Adrenal gland (tissue), 12 donors: Measurements from ENCODE around the gene CCNQ. TPM values are rescaled to one million over a fixed set of nuclear protein-coding genes. Genes with fewer than 3 reads are reported as not detected.

Experiments used
- DNase-seq, 7 donors: peaks; one replicate each; pipeline ENCODE4 v3.0.0-alpha.2; 2019 to 2020
- H3K27ac ChIP-seq, 5 donors: fragments of 200-600 bp; sonication (generic) in 4 of 5; 1 replicate in 3 of 5; 2 replicates in 2 of 5; pipeline versions ENCODE4 v1.5.1 to v1.8.0; 2016 to 2020; ENCODE audit warnings: mild to moderate bottlenecking in 1 of 5
- H3K27me3 ChIP-seq: fragments of 200-600 bp; 2 replicates; pipeline ENCODE4 v1.8.0; 2021
- H3K36me3 ChIP-seq, 2 donors: fragments of 200-600 bp; replicated peaks in 1 of 2; 1 replicate in 1 of 2; 2 replicates in 1 of 2; pipeline versions ENCODE4 v1.5.1 to v1.8.0; 2018 to 2022
- H3K4me1 ChIP-seq, 2 donors: fragments of 200-600 bp; replicated peaks in 1 of 2; 1 replicate in 1 of 2; 2 replicates in 1 of 2; pipeline versions ENCODE4 v1.5.1 to v1.8.0; 2018 to 2021
- H3K4me3 ChIP-seq, 4 donors: fragments of 200-600 bp; sonication (generic) in 3 of 4; one replicate each; pipeline ENCODE4 v1.5.1; 2016 to 2018
- H3K9me3 ChIP-seq, 3 donors: fragments of 200-600 bp; sonication (generic) in 1 of 3; replicated peaks in 1 of 3; 1 replicate in 2 of 3; 2 replicates in 1 of 3; pipeline versions ENCODE4 v1.5.1 to v1.8.0; 2016 to 2021
- CTCF ChIP-seq, 6 experiments: fragments of 450-650 bp in 4 of 6; fragments of 200-600 bp in 2 of 6; sonication (generic) in 1 of 6; IDR thresholded peaks; 1 replicate in 5 of 6; 2 replicates in 1 of 6; pipeline versions ENCODE4 v1.5.1 to v1.8.0; 2016 to 2021; ENCODE audit warnings: antibody characterized with exemption in 6 of 6, mild to moderate bottlenecking in 2 of 6, moderate library complexity in 1 of 6
- POLR2A ChIP-seq, 2 donors: fragments of 450-650 bp; IDR thresholded peaks; one replicate each; pipeline ENCODE4 v1.6.1; 2017; ENCODE audit warnings: antibody characterized with exemption in 2 of 2, mild to moderate bottlenecking in 2 of 2, moderate library complexity in 1 of 2
- WGBS, 4 donors: extraction: QIAGEN DNeasy Blood & Tissue Kit in 2 of 4; methylation state at CpG; one replicate each; pipeline versions ENCODE4 v1.1.5 to v1.1.7; 2013 to 2017; 5-methylcytosine and 5-hydroxymethylcytosine counted together
- intact Hi-C, 2 donors: fragments of 100-400 bp; cut with DNase I; formaldehyde crosslinking; loops; one replicate each; pipeline versions ENCODE4 v1.14.1 to v1.15.0; 2022 to 2023
- polyA plus RNA-seq, 3 donors: library from polyadenylated mRNA; stranded (reverse); fragments of 200-250 nt in 2 of 3; fragments of 350-450 nt in 1 of 3; fragmentation: Illumina TruSeq in 1 of 3; extraction: RNeasy Lipid Tissue Mini Kit (QIAGEN cat#74804) in 1 of 3; gene quantifications; one replicate each; pipeline ENCODE4 v1.2.3, GENCODE V29; 2013 to 2014
- total RNA-seq, 9 donors: library from RNA; depleted of rRNA in 4 of 9; stranded (reverse); fragments of >200 nt in 4 of 9; fragments of 120-200 nt in 1 of 9; fragmentation: NEBNext Ultra II Directional in 1 of 9; extraction: Animal tissue kit (Norgen Biotek cat#: 25700) in 1 of 9; gene quantifications; one replicate each; pipeline versions ENCODE4 v1.1.0 to v1.2.4, GENCODE V29; 2013 to 2023
- donor health status: healthy with polysubstance abuse.
- donor health status: Bipolar disorder and iron deficiency.
- donor health status: DM: yes; HTN: yes; CAD: no.
- donor health status: DM: no; HTN: no; CAD: no.
- donor health status: DM: no; HTN: no; CAD: no.
- donor health status: DM: yes; HTN: yes; CAD: no.

The CCNQ gene
- total and polyA plus RNA-seq, 12 donors = 13.2 to 48.5 (median 24.2) TPM

- no peaks in the 10 kb centered on the region for H3K4me1 ChIP-seq
- TF ChIP-seq POLR2A (IDR thresholded peaks at IDR 0.05) (no peak), CTCF (IDR thresholded peaks at IDR 0.05) (no peak)
- 88 to 92% (median 91%) methylated on average over 19 to 22 of the region's 22 CpGs for WGBS, 4 donors
- H3K9me3 ChIP-seq = no peaks in the 10 kb centered on the region
- no peaks in the 10 kb centered on the region for H3K36me3 ChIP-seq
- H3K4me3 ChIP-seq = no peak overlapping the region
- H3K27me3 ChIP-seq = peaks cover 12% of the 10 kb centered on the region
- intact Hi-C loops = no loop called here
- DNase-seq = no peak
- no peak overlapping the region for H3K27ac ChIP-seq
Measured at GRCh38 chrX:153560466-153560865, 38.5 kb downstream of the CCNQ start.

- Histone ChIP-seq H3K4me3 (no peak overlapping the region), H3K4me1 (no peaks in the 10 kb centered on the region), H3K27me3 (peaks cover 12% of the 10 kb centered on the region), H3K36me3 (no peaks in the 10 kb centered on the region), H3K27ac (no peak overlapping the region), H3K9me3 (no peaks in the 10 kb centered on the region)
- TF ChIP-seq POLR2A (IDR thresholded peaks at IDR 0.05) = no peak
- TF ChIP-seq CTCF (IDR thresholded peaks at IDR 0.05) = no peak
- intact Hi-C loops = loop anchor here in 1 of 2 donors (10.0 kb wide), 1 partner anchor 85 kb away; the partner anchor contains the start of gene DUSP9
- WGBS, 4 donors = 49 to 78% (median 59%) methylated on average over 3 to 9 of the region's 9 CpGs
- DNase-seq = no peak
Measured at GRCh38 chrX:153560000-153560399, 38.9 kb downstream of the CCNQ start.

GRCh38 chrX:153557618-153558355, 41.2 kb downstream of the CCNQ start:
- no peak for DNase-seq

GRCh38 chrX:153556767-153557166, 42.2 kb downstream of the CCNQ start:
- Histone ChIP-seq H3K36me3 (no peaks in the 10 kb centered on the region), H3K4me3 (no peak overlapping the region), H3K27ac (no peak overlapping the region), H3K27me3 (peaks cover 12% of the 10 kb centered on the region), H3K9me3 (no peaks in the 10 kb centered on the region), H3K4me1 (no peaks in the 10 kb centered on the region)
- intact Hi-C loops = loop anchor here in 1 of 2 donors (10.0 kb wide), 1 partner anchor 88 kb away; the partner anchor contains the start of gene DUSP9
- no peak for DNase-seq
- WGBS, 4 donors = 88 to 100% (median 91%) methylated on average over 2 to 12 of the region's 12 CpGs
- no peak for TF ChIP-seq POLR2A (IDR thresholded peaks at IDR 0.05)
- no peak for TF ChIP-seq CTCF (IDR thresholded peaks at IDR 0.05)

More at GRCh38 chrX:153557618-153558355, 41.2 kb downstream of the CCNQ start:
- Histone ChIP-seq H3K27ac (no peak overlapping the region), H3K9me3 (no peaks in the 10 kb centered on the region), H3K4me1 (no peaks in the 10 kb centered on the region), H3K27me3 (peaks cover 12% of the 10 kb centered on the region), H3K4me3 (no peak overlapping the region), H3K36me3 (no peaks in the 10 kb centered on the region)
- no peak for TF ChIP-seq CTCF (IDR thresholded peaks at IDR 0.05)
- TF ChIP-seq POLR2A (IDR thresholded peaks at IDR 0.05) = no peak
- intact Hi-C loops = loop anchor here in 1 of 2 donors (10.0 kb wide), 1 partner anchor 87 kb away; the partner anchor contains the start of gene DUSP9
- WGBS, 4 donors = 82 to 100% (median 85%) methylated on average over 1 to 19 of the region's 19 CpGs
